Measurements from ENCODE around the gene MREG.

- TF ChIP-seq, protein P1, sequence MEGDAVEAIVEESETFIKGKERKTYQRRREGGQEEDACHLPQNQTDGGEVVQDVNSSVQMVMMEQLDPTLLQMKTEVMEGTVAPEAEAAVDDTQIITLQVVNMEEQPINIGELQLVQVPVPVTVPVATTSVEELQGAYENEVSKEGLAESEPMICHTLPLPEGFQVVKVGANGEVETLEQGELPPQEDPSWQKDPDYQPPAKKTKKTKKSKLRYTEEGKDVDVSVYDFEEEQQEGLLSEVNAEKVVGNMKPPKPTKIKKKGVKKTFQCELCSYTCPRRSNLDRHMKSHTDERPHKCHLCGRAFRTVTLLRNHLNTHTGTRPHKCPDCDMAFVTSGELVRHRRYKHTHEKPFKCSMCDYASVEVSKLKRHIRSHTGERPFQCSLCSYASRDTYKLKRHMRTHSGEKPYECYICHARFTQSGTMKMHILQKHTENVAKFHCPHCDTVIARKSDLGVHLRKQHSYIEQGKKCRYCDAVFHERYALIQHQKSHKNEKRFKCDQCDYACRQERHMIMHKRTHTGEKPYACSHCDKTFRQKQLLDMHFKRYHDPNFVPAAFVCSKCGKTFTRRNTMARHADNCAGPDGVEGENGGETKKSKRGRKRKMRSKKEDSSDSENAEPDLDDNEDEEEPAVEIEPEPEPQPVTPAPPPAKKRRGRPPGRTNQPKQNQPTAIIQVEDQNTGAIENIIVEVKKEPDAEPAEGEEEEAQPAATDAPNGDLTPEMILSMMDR (IDR thresholded peaks at IDR 0.05), result no peak
- no peak for TF ChIP-seq POLR2A (IDR thresholded peaks at IDR 0.05)
Measured at GRCh38 chr2:216029416-216030129, 16.2 kb upstream of the MREG start.
